HepG2 (cell line): ENCODE results near the gene CS. TPM values are rescaled to one million over a fixed set of nuclear protein-coding genes. Genes with fewer than 3 reads are reported as not detected.

Experiments used
- ATAC-seq: fragments of 200-7000 bp; cut with Tn5 transposase; 3 replicates; pipeline ENCODE4 v1.9.1; 2020; ENCODE audit warnings: mild to moderate bottlenecking, moderate library complexity
- BruUV-seq: library from RNA; stranded (reverse); fragments of 400-500 nt; replicated peaks from 2 replicates; lab custom pipeline; 2021; lab: Mats Ljungman, UMichigan
- CTCF ChIA-PET: fragments of 300-600 bp; formaldehyde crosslinking; extraction: SDS; loops from one replicate; lab custom pipeline; 2021; ENCODE audit warnings: low total read pairs, inconsistent platforms, low intra/inter-chr PET ratio; lab: Yijun Ruan, JAX
- POLR2A ChIA-PET: fragments of 350-600 bp; sonication (Branson Sonifier 250); formaldehyde crosslinking; loops from one replicate; lab custom pipeline; 2020; ENCODE audit warnings: antibody characterized with exemption, inconsistent platforms; lab: Yijun Ruan, JAX
- DNase-seq: peaks from one replicate; pipeline ENCODE4 v3.0.0-alpha.2; 2015; ENCODE audit warnings: low spot score
- FAIRE-seq: peaks from 3 replicates; lab custom pipeline; 2011; peaks lifted over from hg19 to GRCh38; lab: Jason Lieb, UNC
- H2AFZ ChIP-seq: one replicate; pipeline ENCODE4 v1.6.1; 2011; ENCODE audit warnings: low read length, inconsistent platforms
- H3K27ac ChIP-seq: fragments of 300-600 bp; 3 replicates; pipeline ENCODE4 v1.8.0; 2011; ENCODE audit warnings: mixed run types, mild to moderate bottlenecking, mixed read lengths, low read length, inconsistent platforms; ENCODE audit not compliant: insufficient read depth; ENCODE audit errors: extremely low read length
- H3K27me3 ChIP-seq, 2 experiments: fragments of 200-600 bp in 1 of 2; 2 replicates in 1 of 2; 3 replicates in 1 of 2; pipeline versions ENCODE4 v1.6.0 to v1.8.0; 2011; ENCODE audit warnings: low read length in 2 of 2, mild to moderate bottlenecking in 2 of 2, moderate library complexity in 2 of 2, inconsistent platforms in 1 of 2; ENCODE audit not compliant: insufficient read depth in 2 of 2, control insufficient read depth in 1 of 2
- H3K36me3 ChIP-seq, 2 experiments: fragments of 200-600 bp in 1 of 2; replicated peaks in 1 of 2; 2 replicates in 1 of 2; 3 replicates in 1 of 2; pipeline versions ENCODE4 v1.5.1 to v1.8.0; 2011; ENCODE audit warnings: low read length in 2 of 2, inconsistent platforms in 1 of 2; ENCODE audit not compliant: insufficient read depth in 2 of 2, control insufficient read depth in 1 of 2
- H3K4me1 ChIP-seq: 2 replicates; pipeline ENCODE4 v1.5.1; 2012; ENCODE audit warnings: low read length, inconsistent platforms; ENCODE audit not compliant: insufficient read depth
- H3K4me2 ChIP-seq: 2 replicates; pipeline ENCODE4 v1.6.0; 2011; ENCODE audit warnings: low read depth, low read length, inconsistent platforms
- H3K4me3 ChIP-seq, 3 experiments: fragments of 200-600 bp in 1 of 3; sonication (generic), shearing (Covaris generic) in 1 of 3; replicated peaks in 1 of 3; 2 replicates each; pipeline ENCODE4 v1.5.1; 2011 to 2016; ENCODE audit warnings: low read length in 3 of 3, inconsistent platforms in 2 of 3, low read depth in 2 of 3, mild to moderate bottlenecking in 2 of 3, control low read depth in 1 of 3, mixed read lengths in 1 of 3; ENCODE audit not compliant: insufficient read depth in 1 of 3
- H3K79me2 ChIP-seq: one replicate; pipeline ENCODE4 v1.6.1; 2011; ENCODE audit warnings: low read length, inconsistent platforms; ENCODE audit not compliant: insufficient read depth
- H3K9ac ChIP-seq: 2 replicates; pipeline ENCODE4 v1.6.0; 2011; ENCODE audit warnings: mild to moderate bottlenecking, low read depth, low read length, inconsistent platforms; ENCODE audit not compliant: insufficient read depth
- H3K9me3 ChIP-seq: 2 replicates; pipeline ENCODE4 v1.5.1; 2012; ENCODE audit warnings: mild to moderate bottlenecking, low read length
- H4K20me1 ChIP-seq: 2 replicates; pipeline ENCODE4 v1.6.0; 2011; ENCODE audit warnings: inconsistent platforms, mild to moderate bottlenecking, low read length, moderate library complexity; ENCODE audit not compliant: insufficient read depth
- ARID2 ChIP-seq: sonication (generic); formaldehyde crosslinking; IDR thresholded peaks from 2 replicates; pipeline ENCODE4 v1.8.1; 2022; ENCODE audit warnings: mild to moderate bottlenecking, missing genetic modification reagents, borderline replicate concordance
- BRD4 ChIP-seq: sonication (generic); formaldehyde crosslinking; IDR thresholded peaks from 2 replicates; pipeline ENCODE4 v1.4.0; 2020; ENCODE audit warnings: missing genetic modification reagents
- HOXA3 ChIP-seq: sonication (generic); formaldehyde crosslinking; IDR thresholded peaks from 2 replicates; pipeline ENCODE4 v1.5.0; 2020; ENCODE audit warnings: missing genetic modification reagents
- NFKB2 ChIP-seq: sonication (generic); formaldehyde crosslinking; IDR thresholded peaks from 2 replicates; pipeline ENCODE4 v1.4.0; 2020; ENCODE audit warnings: missing genetic modification reagents, borderline replicate concordance
- PRDM15 ChIP-seq: sonication (generic); formaldehyde crosslinking; IDR thresholded peaks from 2 replicates; pipeline ENCODE4 v1.4.0; 2020; ENCODE audit warnings: missing genetic modification reagents
- SIX4 ChIP-seq: sonication (generic); formaldehyde crosslinking; IDR thresholded peaks from 2 replicates; pipeline ENCODE4 v1.4.0; 2020; ENCODE audit warnings: missing genetic modification reagents
- SMYD3 ChIP-seq: sonication (generic); formaldehyde crosslinking; IDR thresholded peaks from 2 replicates; pipeline ENCODE4 v1.8.1; 2023; ENCODE audit warnings: mild to moderate bottlenecking, missing genetic modification reagents
- SOX13 ChIP-seq, 3 experiments: fragments of 450-650 bp in 1 of 3; sonication (generic) in 1 of 3; formaldehyde crosslinking in 1 of 3; IDR thresholded peaks in 2 of 3; conservative IDR thresholded peaks in 1 of 3; 2 replicates each; pipeline versions ENCODE4 v1.5.0 to v1.6.1; 2016 to 2020; ENCODE audit warnings: antibody characterized with exemption in 1 of 3, mild to moderate bottlenecking in 1 of 3, missing compliant biosample characterization in 1 of 3, missing genetic modification reagents in 1 of 3, moderate library complexity in 1 of 3
- SYNCRIP ChIP-seq: fragments of 200-400 bp; formaldehyde crosslinking; IDR thresholded peaks from 2 replicates; pipeline ENCODE4 v1.6.1; 2018; ENCODE audit warnings: mild to moderate bottlenecking, low read depth, low read length; ENCODE audit not compliant: insufficient read depth
- ZBTB21 ChIP-seq: sonication (generic); formaldehyde crosslinking; IDR thresholded peaks from 2 replicates; pipeline ENCODE4 v1.4.0; 2020; ENCODE audit warnings: missing genetic modification reagents
- ZFP41 ChIP-seq: sonication (generic); formaldehyde crosslinking; IDR thresholded peaks from 2 replicates; pipeline ENCODE4 v1.4.0; 2020; ENCODE audit warnings: mild to moderate bottlenecking, missing genetic modification reagents, borderline replicate concordance
- ZMYM2 ChIP-seq: sonication (generic); formaldehyde crosslinking; IDR thresholded peaks from 2 replicates; pipeline ENCODE4 v1.8.0; 2022; ENCODE audit warnings: mild to moderate bottlenecking, missing genetic modification reagents
- ZNF619 ChIP-seq: sonication (generic); formaldehyde crosslinking; IDR thresholded peaks from 2 replicates; pipeline ENCODE4 v1.4.0; 2020; ENCODE audit warnings: mild to moderate bottlenecking, missing genetic modification reagents
- ZNF850 ChIP-seq: sonication (generic); formaldehyde crosslinking; conservative IDR thresholded peaks from 2 replicates; pipeline ENCODE4 v1.9.0; 2021; ENCODE audit warnings: mild to moderate bottlenecking, missing genetic modification reagents
- ZSCAN29 ChIP-seq: sonication (generic); formaldehyde crosslinking; conservative IDR thresholded peaks from 2 replicates; pipeline ENCODE4 v1.4.0; 2020; ENCODE audit warnings: mild to moderate bottlenecking, missing genetic modification reagents
- WGBS: methylation state at CpG from one replicate; pipeline ENCODE4 v1.1.6; 2017; ENCODE audit warnings: low lambda C conversion rate; 5-methylcytosine and 5-hydroxymethylcytosine counted together
- in situ Hi-C: cut with HindIII; loops from 2 replicates; pipeline ENCODE4 v1.10.0; 2017; ENCODE audit warnings: low pct_unique_long_range_greater_than_20kb; ENCODE audit not compliant: extremely low pct_ligation_motif_present
- intact Hi-C: fragments of 100-400 bp; cut with micrococcal nuclease; formaldehyde crosslinking; loops from one replicate; pipeline ENCODE4 v1.10.0; 2022; ENCODE audit not compliant: unreplicated experiment
- polyA plus RNA-seq, 8 experiments: library from polyadenylated mRNA; depleted of rRNA in 3 of 8; stranded (reverse) in 7 of 8; unstranded in 1 of 8; fragments of >200 nt; fragmentation: Illumina TruSeq in 4 of 8; extraction: Trizol in 4 of 8; gene quantifications; 2 replicates each; pipeline versions ENCODE4 v1.2.1 to v1.2.3, GENCODE V29; 2011 to 2016; ENCODE audit warnings: low read depth in 4 of 8, missing spikeins in 1 of 8, mixed read lengths in 1 of 8; ENCODE audit not compliant: insufficient read depth in 1 of 8
- total RNA-seq, 5 experiments: library from RNA; depleted of rRNA; stranded (reverse); fragments of >200 nt; fragmentation: Illumina TruSeq; extraction: Trizol; gene quantifications; 2 replicates each; pipeline ENCODE4 v1.2.3, GENCODE V29; 2016; ENCODE audit warnings: low read depth in 1 of 5
- TF ChIP-seq, protein P1 (sequence below): sonication (generic); formaldehyde crosslinking; IDR thresholded peaks from 2 replicates; pipeline ENCODE4 v1.4.0; 2020; ENCODE audit warnings: missing genetic modification reagents

CS gene
- total and polyA plus RNA-seq, 2 of the 13 experiments (the other 11 are each of a cell fraction or from before 2014, with no cell fraction given), result 173 to 175 TPM

- H4K20me1 ChIP-seq, result no peaks in the 10 kb centered on the region; the same call in 1 of the 2 replicates
- CTCF ChIA-PET, result no interaction called here
- in situ Hi-C loops, result no loop called here
- DNase-seq (no peak), ATAC-seq (peak; percentile 1; the same call in 2 of the 3 replicates), FAIRE-seq (no peak)
- peaks cover 3 to 15% of the 10 kb centered on the region in 2 experiments; a peak in 3 of 5 replicates for H3K36me3 ChIP-seq
- 9% methylated on average over 18 of the region's 21 CpGs for WGBS
- no peaks in the 10 kb centered on the region; a peak in 1 of 5 replicates for H3K27me3 ChIP-seq
- POLR2A ChIA-PET, result interaction anchor here (1.1 to 2.8 kb wide), 7 partner anchors 14 to 336 kb away, joined by 3 to 16 read pairs (median 5); partner anchors contain the start of genes ANKRD52, COQ10A, RNF41 and TIMELESS
- peak overlapping the region; percentile 96 for H3K27ac ChIP-seq
- H3K4me1 ChIP-seq, result peaks cover 65% of the 10 kb centered on the region
- H3K9ac ChIP-seq, result peak overlapping the region; percentile 86
- H3K4me3 ChIP-seq, result peak overlapping the region; percentile 62 to 97 (median 94)
- peak overlapping the region; percentile 64 for H2AFZ ChIP-seq
- intact Hi-C loops, result loop anchor here (2.0 kb wide), 2 partner anchors 16 to 182 kb away; partner anchors contain the start of gene ZC3H10
- peaks cover 39% of the 10 kb centered on the region for H3K79me2 ChIP-seq
- no peaks in the 10 kb centered on the region for H3K9me3 ChIP-seq
- H3K4me2 ChIP-seq, result peak overlapping the region; percentile 98
- BruUV-seq, result TSS peak; percentile 88
- TF ChIP-seq ARID2 (CRISPR knock-in tag) (peak; percentile 26; the same call in 1 of the 2 replicates), SMYD3 (CRISPR knock-in tag) (0 out of 2 replicates have a peak, but pooled peaks have one; percentile 48), NFKB2 (CRISPR knock-in tag) (no peak), BRD4 (0 out of 2 replicates have a peak, but pooled peaks have one; percentile 24), SOX13 (IDR thresholded peaks at IDR 0.05) (no peak), SOX13 (CRISPR knock-in tag; conservative IDR thresholded peaks at IDR 0.05 in 1 of 2, IDR thresholded peaks at IDR 0.05 in 1 of 2) (peak in 1 of 2 experiments; percentile 17; a peak in 1 of 4 replicates), HOXA3 (CRISPR knock-in tag) (no peak; the same call in 1 of the 2 replicates), ZSCAN29 (CRISPR knock-in tag) (0 out of 2 replicates have a peak, but pooled peaks have one; percentile 2), ZNF850 (CRISPR knock-in tag) (0 out of 2 replicates have a peak, but pooled peaks have one; percentile 8), SIX4 (CRISPR knock-in tag) (0 out of 2 replicates have a peak, but pooled peaks have one; percentile 3), ZNF619 (CRISPR knock-in tag) (no peak), ZFP41 (CRISPR knock-in tag) (no peak), PRDM15 (CRISPR knock-in tag) (peak; percentile 43; the same call in 1 of the 2 replicates), SYNCRIP (no peak), ZMYM2 (CRISPR knock-in tag) (peak; percentile 29; the same call in 1 of the 2 replicates), ZBTB21 (peak; percentile 43; the same call in 1 of the 2 replicates)
- TF ChIP-seq, protein P1, sequence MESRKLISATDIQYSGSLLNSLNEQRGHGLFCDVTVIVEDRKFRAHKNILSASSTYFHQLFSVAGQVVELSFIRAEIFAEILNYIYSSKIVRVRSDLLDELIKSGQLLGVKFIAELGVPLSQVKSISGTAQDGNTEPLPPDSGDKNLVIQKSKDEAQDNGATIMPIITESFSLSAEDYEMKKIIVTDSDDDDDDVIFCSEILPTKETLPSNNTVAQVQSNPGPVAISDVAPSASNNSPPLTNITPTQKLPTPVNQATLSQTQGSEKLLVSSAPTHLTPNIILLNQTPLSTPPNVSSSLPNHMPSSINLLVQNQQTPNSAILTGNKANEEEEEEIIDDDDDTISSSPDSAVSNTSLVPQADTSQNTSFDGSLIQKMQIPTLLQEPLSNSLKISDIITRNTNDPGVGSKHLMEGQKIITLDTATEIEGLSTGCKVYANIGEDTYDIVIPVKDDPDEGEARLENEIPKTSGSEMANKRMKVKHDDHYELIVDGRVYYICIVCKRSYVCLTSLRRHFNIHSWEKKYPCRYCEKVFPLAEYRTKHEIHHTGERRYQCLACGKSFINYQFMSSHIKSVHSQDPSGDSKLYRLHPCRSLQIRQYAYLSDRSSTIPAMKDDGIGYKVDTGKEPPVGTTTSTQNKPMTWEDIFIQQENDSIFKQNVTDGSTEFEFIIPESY (CRISPR knock-in tag), result peak; percentile 49; the same call in 1 of the 2 replicates
Observed at GRCh38 chr12:56300644-56301464, 724 bp upstream of the CS start.
